Thyroid gland (tissue), 4 donors: ENCODE measurements around the gene CYP26C1.

Experiments used
- POLR2A ChIP-seq, 2 donors: fragments of 450-650 bp; IDR thresholded peaks; one replicate each; pipeline ENCODE4 v1.6.1; 2017; ENCODE audit warnings: antibody characterized with exemption in 2 of 2, mild to moderate bottlenecking in 2 of 2, moderate library complexity in 1 of 2
- TF ChIP-seq, protein P1 (sequence below), 6 experiments: fragments of 200-600 bp in 3 of 6; fragments of 450-650 bp in 3 of 6; sonication (generic) in 3 of 6; IDR thresholded peaks; one replicate each; pipeline ENCODE4 v1.5.1; 2016 to 2019; ENCODE audit warnings: antibody characterized with exemption in 6 of 6, mild to moderate bottlenecking in 2 of 6, inconsistent platforms in 1 of 6, moderate library complexity in 1 of 6

DNA sequence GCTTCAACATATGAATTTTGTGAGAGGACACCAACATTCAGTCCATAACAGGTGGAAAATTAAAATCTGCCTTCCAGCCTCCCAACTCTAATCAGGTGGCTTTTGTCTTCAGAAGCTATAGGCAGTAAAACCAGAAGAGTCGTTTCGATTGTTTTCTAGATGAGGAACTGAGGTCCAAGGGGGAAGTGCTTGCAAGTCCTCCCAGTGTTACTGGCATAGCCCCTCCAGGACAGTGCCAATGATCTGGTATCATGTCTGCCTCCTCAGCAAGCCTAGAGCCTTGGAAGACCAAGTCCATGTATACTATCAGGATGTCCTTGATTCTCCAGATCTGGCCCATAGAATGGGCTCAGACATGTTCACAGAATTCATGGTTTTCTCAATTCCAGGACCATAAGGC lies 30.0 kb downstream of the CYP26C1 start:
- TF ChIP-seq, protein P1, sequence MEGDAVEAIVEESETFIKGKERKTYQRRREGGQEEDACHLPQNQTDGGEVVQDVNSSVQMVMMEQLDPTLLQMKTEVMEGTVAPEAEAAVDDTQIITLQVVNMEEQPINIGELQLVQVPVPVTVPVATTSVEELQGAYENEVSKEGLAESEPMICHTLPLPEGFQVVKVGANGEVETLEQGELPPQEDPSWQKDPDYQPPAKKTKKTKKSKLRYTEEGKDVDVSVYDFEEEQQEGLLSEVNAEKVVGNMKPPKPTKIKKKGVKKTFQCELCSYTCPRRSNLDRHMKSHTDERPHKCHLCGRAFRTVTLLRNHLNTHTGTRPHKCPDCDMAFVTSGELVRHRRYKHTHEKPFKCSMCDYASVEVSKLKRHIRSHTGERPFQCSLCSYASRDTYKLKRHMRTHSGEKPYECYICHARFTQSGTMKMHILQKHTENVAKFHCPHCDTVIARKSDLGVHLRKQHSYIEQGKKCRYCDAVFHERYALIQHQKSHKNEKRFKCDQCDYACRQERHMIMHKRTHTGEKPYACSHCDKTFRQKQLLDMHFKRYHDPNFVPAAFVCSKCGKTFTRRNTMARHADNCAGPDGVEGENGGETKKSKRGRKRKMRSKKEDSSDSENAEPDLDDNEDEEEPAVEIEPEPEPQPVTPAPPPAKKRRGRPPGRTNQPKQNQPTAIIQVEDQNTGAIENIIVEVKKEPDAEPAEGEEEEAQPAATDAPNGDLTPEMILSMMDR (IDR thresholded peaks at IDR 0.05), result no peak
- no peak for TF ChIP-seq POLR2A (IDR thresholded peaks at IDR 0.05)
